GM12878 (cell line): ENCODE data around the gene BAAT. TPM values are rescaled to one million over a fixed set of nuclear protein-coding genes. Genes with fewer than 3 reads are reported as not detected.

ENCODE experiments used
- polyA plus RNA-seq, 11 experiments: library from polyadenylated mRNA; depleted of rRNA in 4 of 11; unstranded in 6 of 11; stranded (reverse) in 5 of 11; fragments of >200 nt; fragmentation: Nextera tagmentation in 4 of 11; fragmentation: Illumina TruSeq in 1 of 11; extraction: Ambion mirVana in 4 of 11; extraction: Trizol in 1 of 11; gene quantifications; 1 replicate in 1 of 11; 2 replicates in 10 of 11; pipeline versions ENCODE4 v1.2.1 to v1.2.3, GENCODE V29; 2011 to 2016; ENCODE audit warnings: inconsistent platforms in 2 of 11, missing spikeins in 2 of 11, low read depth in 1 of 11
- small RNA-seq: library from RNA; depleted of rRNA; stranded (forward); fragments of <200 nt; gene quantifications from one replicate; pipeline ENCODE3, GENCODE V24; 2014
- total RNA-seq, 4 experiments: library from RNA; depleted of rRNA in 3 of 4; stranded (reverse); fragments of >200 nt in 3 of 4; fragmentation: Illumina TruSeq in 1 of 4; extraction: Trizol in 1 of 4; gene quantifications; 2 replicates each; pipeline versions ENCODE4 v1.2.1 to v1.2.3, GENCODE V29; 2013 to 2021

Gene BAAT
- total and polyA plus RNA-seq, 10 of the 15 experiments (the other 5 are each of a cell fraction or from before 2014, with no cell fraction given): 0.02 to 0.26 (median 0.06) TPM; not detected in 2

Small RNA genes lying within 50 kb of the gene (small RNA-seq; reads per million reads assigned to genes)
- gene RF00322: not detected

Other genes starting within 250 kb of the BAAT start
- 18.2 and 22.0 TPM in 2 replicates for gene MRPL50, start 13.6 kb upstream of the BAAT start, total RNA-seq (2014; rRNA removed)
- gene MRPL50, start 13.6 kb upstream of the BAAT start, total RNA-seq (2014; rRNA removed; fragmentation: Illumina TruSeq; extraction: Trizol): 25.2 and 25.7 TPM in 2 replicates
- 12.8 and 13.5 TPM in 2 replicates for gene MRPL50, start 13.6 kb upstream of the BAAT start, total RNA-seq (2021)
- 30.0 and 42.8 TPM in 2 replicates for gene MRPL50, start 13.6 kb upstream of the BAAT start, polyA plus RNA-seq (2011; rRNA removed)
- 25.7 and 29.6 TPM in 2 replicates for gene MRPL50, start 13.6 kb upstream of the BAAT start, polyA plus RNA-seq (2014; fragmentation: Illumina TruSeq; extraction: Trizol)
- 10 to 100 TPM; 50.3 to 79.4 TPM for gene MRPL50, start 13.6 kb upstream of the BAAT start, polyA plus RNA-seq (2014; fragmentation: Nextera tagmentation; extraction: Ambion mirVana)
- gene MRPL50, start 13.6 kb upstream of the BAAT start, polyA plus RNA-seq (2014; rRNA removed): 13.8 and 14.1 TPM in 2 replicates
- gene MRPL50, start 13.6 kb upstream of the BAAT start, polyA plus RNA-seq (2016; fragmentation: Nextera tagmentation; extraction: Ambion mirVana): 10 to 100 TPM; 33.9 to 34.8 TPM
- gene ZNF189, start 13.8 kb upstream of the BAAT start, total RNA-seq (2014; rRNA removed): 7.9 and 9.8 TPM in 2 replicates
- gene ZNF189, start 13.8 kb upstream of the BAAT start, total RNA-seq (2014; rRNA removed; fragmentation: Illumina TruSeq; extraction: Trizol): 12.2 and 12.3 TPM in 2 replicates
- 8.7 and 9.6 TPM in 2 replicates for gene ZNF189, start 13.8 kb upstream of the BAAT start, total RNA-seq (2021)
- gene ZNF189, start 13.8 kb upstream of the BAAT start, polyA plus RNA-seq (2011; rRNA removed): 8.6 and 13.7 TPM in 2 replicates
- gene ZNF189, start 13.8 kb upstream of the BAAT start, polyA plus RNA-seq (2014; fragmentation: Illumina TruSeq; extraction: Trizol): 10.7 and 12.6 TPM in 2 replicates
- 1 to 10 TPM; 3.1 to 3.6 TPM for gene ZNF189, start 13.8 kb upstream of the BAAT start, polyA plus RNA-seq (2014; fragmentation: Nextera tagmentation; extraction: Ambion mirVana)
- gene ZNF189, start 13.8 kb upstream of the BAAT start, polyA plus RNA-seq (2014; rRNA removed): 5.8 and 6.9 TPM in 2 replicates
- 1 to 10 TPM; 5.1 to 5.2 TPM for gene ZNF189, start 13.8 kb upstream of the BAAT start, polyA plus RNA-seq (2016; fragmentation: Nextera tagmentation; extraction: Ambion mirVana)
- not detected in 2 replicates for gene ALDOB, start 50.8 kb upstream of the BAAT start, total RNA-seq (2014; rRNA removed)
- not detected in 2 replicates for gene ALDOB, start 50.8 kb upstream of the BAAT start, total RNA-seq (2014; rRNA removed; fragmentation: Illumina TruSeq; extraction: Trizol)
- 0.66 and 0.82 TPM in 2 replicates for gene ALDOB, start 50.8 kb upstream of the BAAT start, total RNA-seq (2021)
- 0.04 and 0.09 TPM in 2 replicates for gene ALDOB, start 50.8 kb upstream of the BAAT start, polyA plus RNA-seq (2011; rRNA removed)
- gene ALDOB, start 50.8 kb upstream of the BAAT start, polyA plus RNA-seq (2014; fragmentation: Illumina TruSeq; extraction: Trizol): not detected in 2 replicates
- gene ALDOB, start 50.8 kb upstream of the BAAT start, polyA plus RNA-seq (2014; fragmentation: Nextera tagmentation; extraction: Ambion mirVana): not detected
- gene ALDOB, start 50.8 kb upstream of the BAAT start, polyA plus RNA-seq (2014; rRNA removed): 0.03 TPM in 1 of 2 replicates, not detected in the other
- not detected for gene ALDOB, start 50.8 kb upstream of the BAAT start, polyA plus RNA-seq (2016; fragmentation: Nextera tagmentation; extraction: Ambion mirVana)
- gene RNF20, start 148.8 kb upstream of the BAAT start, total RNA-seq (2014; rRNA removed): 15.0 and 16.4 TPM in 2 replicates
- 25.2 and 26.3 TPM in 2 replicates for gene RNF20, start 148.8 kb upstream of the BAAT start, total RNA-seq (2014; rRNA removed; fragmentation: Illumina TruSeq; extraction: Trizol)
- 28.0 and 38.9 TPM in 2 replicates for gene RNF20, start 148.8 kb upstream of the BAAT start, total RNA-seq (2021)
- 27.1 and 31.6 TPM in 2 replicates for gene RNF20, start 148.8 kb upstream of the BAAT start, polyA plus RNA-seq (2011; rRNA removed)
- gene RNF20, start 148.8 kb upstream of the BAAT start, polyA plus RNA-seq (2014; fragmentation: Illumina TruSeq; extraction: Trizol): 27.7 and 33.6 TPM in 2 replicates
- gene RNF20, start 148.8 kb upstream of the BAAT start, polyA plus RNA-seq (2014; fragmentation: Nextera tagmentation; extraction: Ambion mirVana): 10 to 100 TPM in 1 of 2 experiments, 1 to 10 TPM in 1; 7.5 to 12.6 TPM
- gene RNF20, start 148.8 kb upstream of the BAAT start, polyA plus RNA-seq (2014; rRNA removed): 14.4 and 15.2 TPM in 2 replicates
- 10 to 100 TPM; 29.7 to 30.4 TPM for gene RNF20, start 148.8 kb upstream of the BAAT start, polyA plus RNA-seq (2016; fragmentation: Nextera tagmentation; extraction: Ambion mirVana)
- gene PPP3R2, start 210.0 kb upstream of the BAAT start, total RNA-seq (2014; rRNA removed): not detected in 2 replicates
- gene PPP3R2, start 210.0 kb upstream of the BAAT start, total RNA-seq (2014; rRNA removed; fragmentation: Illumina TruSeq; extraction: Trizol): not detected in 2 replicates
- gene PPP3R2, start 210.0 kb upstream of the BAAT start, total RNA-seq (2021): not detected in 2 replicates
- not detected in 2 replicates for gene PPP3R2, start 210.0 kb upstream of the BAAT start, polyA plus RNA-seq (2011; rRNA removed)
- not detected in 2 replicates for gene PPP3R2, start 210.0 kb upstream of the BAAT start, polyA plus RNA-seq (2014; fragmentation: Illumina TruSeq; extraction: Trizol)
- gene PPP3R2, start 210.0 kb upstream of the BAAT start, polyA plus RNA-seq (2014; fragmentation: Nextera tagmentation; extraction: Ambion mirVana): not detected
- not detected in 2 replicates for gene PPP3R2, start 210.0 kb upstream of the BAAT start, polyA plus RNA-seq (2014; rRNA removed)
- not detected for gene PPP3R2, start 210.0 kb upstream of the BAAT start, polyA plus RNA-seq (2016; fragmentation: Nextera tagmentation; extraction: Ambion mirVana)